Measurements from ENCODE around the gene MICU1.

DNA sequence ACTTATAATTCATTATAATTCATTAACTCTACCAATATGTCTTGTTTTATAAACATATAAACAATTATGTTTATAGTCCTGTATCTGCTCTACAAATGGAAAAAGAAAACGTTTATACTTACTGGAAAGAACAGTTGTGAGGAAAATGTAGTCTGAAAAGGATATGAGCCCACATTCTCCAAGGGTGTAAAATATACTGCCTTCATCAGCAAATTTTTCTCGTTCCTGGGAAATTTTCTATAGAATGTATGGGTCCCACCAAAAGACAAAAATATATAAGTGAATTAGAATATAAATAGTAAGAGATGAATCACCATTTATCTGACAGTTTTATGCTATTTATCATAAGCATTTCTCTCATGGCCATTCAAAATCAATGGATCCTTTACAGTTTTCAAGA lies 117.8 kb downstream of the MICU1 start:
- TF ChIP-seq, protein P1, sequence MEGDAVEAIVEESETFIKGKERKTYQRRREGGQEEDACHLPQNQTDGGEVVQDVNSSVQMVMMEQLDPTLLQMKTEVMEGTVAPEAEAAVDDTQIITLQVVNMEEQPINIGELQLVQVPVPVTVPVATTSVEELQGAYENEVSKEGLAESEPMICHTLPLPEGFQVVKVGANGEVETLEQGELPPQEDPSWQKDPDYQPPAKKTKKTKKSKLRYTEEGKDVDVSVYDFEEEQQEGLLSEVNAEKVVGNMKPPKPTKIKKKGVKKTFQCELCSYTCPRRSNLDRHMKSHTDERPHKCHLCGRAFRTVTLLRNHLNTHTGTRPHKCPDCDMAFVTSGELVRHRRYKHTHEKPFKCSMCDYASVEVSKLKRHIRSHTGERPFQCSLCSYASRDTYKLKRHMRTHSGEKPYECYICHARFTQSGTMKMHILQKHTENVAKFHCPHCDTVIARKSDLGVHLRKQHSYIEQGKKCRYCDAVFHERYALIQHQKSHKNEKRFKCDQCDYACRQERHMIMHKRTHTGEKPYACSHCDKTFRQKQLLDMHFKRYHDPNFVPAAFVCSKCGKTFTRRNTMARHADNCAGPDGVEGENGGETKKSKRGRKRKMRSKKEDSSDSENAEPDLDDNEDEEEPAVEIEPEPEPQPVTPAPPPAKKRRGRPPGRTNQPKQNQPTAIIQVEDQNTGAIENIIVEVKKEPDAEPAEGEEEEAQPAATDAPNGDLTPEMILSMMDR (IDR thresholded peaks at IDR 0.05) = no peak
- TF ChIP-seq POLR2A (IDR thresholded peaks at IDR 0.05) = no peak
